ENCODE results near the gene EDN1.

The EDN1 gene

DNA sequence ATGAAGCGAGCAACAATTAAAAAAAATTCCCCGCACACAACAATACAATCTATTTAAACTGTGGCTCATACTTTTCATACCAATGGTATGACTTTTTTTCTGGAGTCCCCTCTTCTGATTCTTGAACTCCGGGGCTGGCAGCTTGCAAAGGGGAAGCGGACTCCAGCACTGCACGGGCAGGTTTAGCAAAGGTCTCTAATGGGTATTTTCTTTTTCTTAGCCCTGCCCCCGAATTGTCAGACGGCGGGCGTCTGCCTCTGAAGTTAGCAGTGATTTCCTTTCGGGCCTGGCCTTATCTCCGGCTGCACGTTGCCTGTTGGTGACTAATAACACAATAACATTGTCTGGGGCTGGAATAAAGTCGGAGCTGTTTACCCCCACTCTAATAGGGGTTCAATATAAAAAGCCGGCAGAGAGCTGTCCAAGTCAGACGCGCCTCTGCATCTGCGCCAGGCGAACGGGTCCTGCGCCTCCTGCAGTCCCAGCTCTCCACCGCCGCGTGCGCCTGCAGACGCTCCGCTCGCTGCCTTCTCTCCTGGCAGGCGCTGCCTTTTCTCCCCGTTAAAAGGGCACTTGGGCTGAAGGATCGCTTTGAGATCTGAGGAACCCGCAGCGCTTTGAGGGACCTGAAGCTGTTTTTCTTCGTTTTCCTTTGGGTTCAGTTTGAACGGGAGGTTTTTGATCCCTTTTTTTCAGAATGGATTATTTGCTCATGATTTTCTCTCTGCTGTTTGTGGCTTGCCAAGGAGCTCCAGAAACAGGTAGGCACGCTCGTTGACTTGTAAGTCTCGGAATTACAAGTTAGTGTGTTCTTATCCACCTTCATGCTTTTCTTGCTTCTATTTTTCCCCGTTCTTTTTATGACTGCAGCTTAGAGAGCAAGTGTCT is at the start of gene EDN1:
Gene EDN1 (plus strand): TSS at position 429 of the 888 bp plus-strand sequence. CDS start 269 bp downstream, at position 698.
- DNase-seq (ENCODE audit: low spot score): peak; percentile 59

DNA sequence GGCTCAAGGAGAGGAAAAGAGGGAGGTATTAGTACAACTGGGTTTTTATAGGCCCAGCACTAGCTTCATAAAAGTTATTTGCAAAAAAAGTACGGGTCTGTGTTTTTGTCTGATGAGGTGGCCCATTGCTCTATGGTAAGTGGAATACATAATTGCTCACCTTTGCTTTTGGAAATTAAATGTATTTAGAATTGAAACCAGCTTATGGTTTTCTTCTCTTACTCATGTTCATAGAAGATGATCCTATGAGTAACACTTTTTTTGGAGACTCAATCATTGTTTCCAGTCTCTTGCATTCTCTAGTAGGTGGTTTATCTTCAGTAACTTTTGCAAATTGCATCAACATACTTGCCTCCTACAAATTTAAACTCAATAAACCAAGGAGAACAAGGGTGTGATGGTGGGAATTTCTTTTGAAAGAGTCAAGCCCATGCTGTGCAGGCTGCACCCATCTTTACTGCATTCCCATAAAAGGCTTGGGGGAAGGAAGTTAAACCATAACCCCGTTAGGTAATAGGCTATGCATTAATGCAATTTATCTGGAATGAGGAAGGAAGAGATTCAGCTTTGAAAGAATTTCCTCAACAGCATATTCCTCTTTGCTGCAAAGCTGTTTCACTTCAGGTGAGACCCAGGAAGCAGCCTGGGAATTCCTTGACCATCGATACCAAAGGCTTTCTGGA is 48.5 kb upstream of the EDN1 start:
- no peak for DNase-seq (ENCODE audit: low spot score)

DNA sequence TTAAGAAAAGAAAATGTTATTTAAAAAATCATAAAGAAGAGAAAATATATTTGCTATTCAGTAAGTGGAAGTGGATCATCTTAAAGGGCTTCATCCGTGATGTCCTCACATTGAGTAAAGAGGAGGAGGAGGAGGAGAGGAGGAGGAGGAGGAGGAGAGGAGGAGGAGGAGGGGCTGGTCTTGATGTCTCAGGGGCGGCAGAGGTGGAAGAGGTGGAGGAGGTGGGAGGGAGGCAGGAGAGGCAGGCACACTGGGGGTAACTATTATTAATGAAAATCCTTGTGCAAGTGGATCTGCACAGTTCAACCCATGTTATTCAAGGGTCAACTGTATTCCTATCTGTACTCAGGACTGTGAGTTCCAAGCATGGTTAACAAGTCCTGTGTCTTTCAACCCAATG is 47.0 kb upstream of the EDN1 start:
- no peak for DNase-seq (ENCODE audit: low spot score)

DNA sequence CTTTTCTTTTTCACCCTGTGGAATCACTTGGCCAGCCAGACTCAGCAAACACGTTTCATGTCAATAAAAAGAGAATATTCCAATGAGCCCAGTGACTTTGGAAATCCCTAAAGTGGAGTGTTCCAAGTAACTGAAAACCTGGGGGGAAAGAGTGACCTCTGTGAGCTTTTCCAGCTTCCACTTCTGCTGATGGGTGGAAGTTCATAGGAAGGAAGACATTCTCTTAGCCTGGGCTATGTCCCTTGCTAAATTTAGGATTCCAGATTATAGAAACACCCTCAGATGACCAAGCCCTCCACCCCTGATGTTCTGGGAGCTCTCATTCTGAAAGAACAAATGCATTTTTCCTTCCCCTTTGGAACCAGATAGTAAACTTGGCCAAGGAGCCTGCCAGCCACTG is 44.8 kb upstream of the EDN1 start:
- no peak for DNase-seq (ENCODE audit: low spot score)

DNA sequence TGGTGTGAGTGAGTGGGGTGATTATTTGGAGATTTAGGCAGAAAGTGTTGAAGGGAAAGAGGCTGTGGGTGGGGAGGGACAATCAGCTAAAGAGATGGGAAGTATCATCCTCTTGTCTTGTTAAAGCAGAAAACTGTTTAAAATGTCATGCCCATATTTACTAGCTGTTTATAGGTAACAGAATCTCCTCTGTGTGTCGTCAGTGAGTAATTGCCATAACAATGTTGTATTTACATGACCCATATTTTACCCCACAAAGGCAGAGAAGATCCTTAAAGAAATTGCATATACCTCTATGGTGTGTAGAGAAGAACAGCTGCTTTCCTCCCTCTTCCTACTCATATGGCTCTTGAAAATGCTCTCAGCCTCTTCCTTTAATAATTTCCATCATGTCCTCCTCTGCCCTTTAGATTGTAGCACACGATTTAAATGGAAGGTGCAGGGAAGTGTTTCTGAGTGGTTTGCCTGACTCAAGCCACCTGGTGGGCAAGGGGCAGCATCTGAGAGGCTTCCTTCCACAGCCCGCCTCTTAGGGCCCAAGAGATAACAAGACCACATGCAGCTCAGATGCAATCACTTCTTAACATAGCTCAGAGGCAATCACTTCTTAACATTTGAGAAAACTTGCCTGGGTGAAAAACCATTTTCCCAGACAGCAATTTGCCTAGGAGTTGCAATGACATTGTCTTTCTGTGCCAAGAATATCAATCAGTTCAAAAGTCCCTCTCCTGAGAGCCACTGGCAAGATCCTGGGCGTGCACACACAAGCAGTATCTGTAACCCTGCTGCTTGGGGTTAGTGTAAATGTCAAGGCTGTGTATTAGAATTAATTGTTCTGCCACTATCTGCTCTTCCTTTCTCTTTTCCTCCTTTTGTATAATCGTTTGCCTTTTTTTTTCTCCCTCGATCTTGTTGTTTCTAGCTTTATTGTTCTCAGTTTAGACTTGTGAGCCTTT is 44.1 kb upstream of the EDN1 start:
- DNase-seq (ENCODE audit: low spot score): no peak

GRCh38 chr6:12246900-12247299 is 43.3 kb upstream of the EDN1 start:
- DNase-seq (ENCODE audit: low spot score): no peak

- DNase-seq (ENCODE audit: low spot score): no peak
These were observed 40.4 kb upstream of the EDN1 start for GRCh38 chr6:12249541-12250382.

- no peak for DNase-seq (ENCODE audit: low spot score)
These were observed 39.8 kb upstream of the EDN1 start for GRCh38 chr6:12250383-12250770.

GRCh38 chr6:12254210-12254609 is 36.0 kb upstream of the EDN1 start:
- DNase-seq (ENCODE audit: low spot score): no peak

GRCh38 chr6:12258191-12258590 is 32.0 kb upstream of the EDN1 start:
- no peak for DNase-seq (ENCODE audit: low spot score)

DNA sequence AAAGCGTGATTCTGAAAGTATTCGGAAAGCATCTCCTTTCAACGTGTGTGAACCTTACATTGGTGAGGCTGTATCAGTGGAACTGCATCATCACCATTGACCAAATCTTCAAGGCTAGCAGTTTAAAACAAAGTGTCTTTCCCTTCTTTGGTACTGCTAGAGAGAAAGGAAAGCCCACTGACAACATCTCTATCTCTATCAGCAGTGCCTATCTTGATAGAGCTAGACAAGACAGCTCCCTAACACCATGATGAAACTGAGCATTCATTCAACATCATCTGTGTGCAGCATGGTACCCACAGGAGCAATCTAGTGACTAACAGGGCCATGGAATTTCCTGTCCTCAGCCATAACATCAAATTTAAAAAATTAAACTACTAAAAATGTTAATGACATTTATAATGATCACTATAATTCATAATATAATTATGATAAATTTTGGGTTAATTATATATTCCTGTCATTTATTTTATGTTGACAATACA is 31.5 kb upstream of the EDN1 start:
- no peak for DNase-seq (ENCODE audit: low spot score)

- DNase-seq (ENCODE audit: low spot score): no peak
These were observed 29.6 kb upstream of the EDN1 start for GRCh38 chr6:12260458-12261093.

GRCh38 chr6:12261502-12261901 is 28.7 kb upstream of the EDN1 start:
- no peak for DNase-seq (ENCODE audit: low spot score)

DNA sequence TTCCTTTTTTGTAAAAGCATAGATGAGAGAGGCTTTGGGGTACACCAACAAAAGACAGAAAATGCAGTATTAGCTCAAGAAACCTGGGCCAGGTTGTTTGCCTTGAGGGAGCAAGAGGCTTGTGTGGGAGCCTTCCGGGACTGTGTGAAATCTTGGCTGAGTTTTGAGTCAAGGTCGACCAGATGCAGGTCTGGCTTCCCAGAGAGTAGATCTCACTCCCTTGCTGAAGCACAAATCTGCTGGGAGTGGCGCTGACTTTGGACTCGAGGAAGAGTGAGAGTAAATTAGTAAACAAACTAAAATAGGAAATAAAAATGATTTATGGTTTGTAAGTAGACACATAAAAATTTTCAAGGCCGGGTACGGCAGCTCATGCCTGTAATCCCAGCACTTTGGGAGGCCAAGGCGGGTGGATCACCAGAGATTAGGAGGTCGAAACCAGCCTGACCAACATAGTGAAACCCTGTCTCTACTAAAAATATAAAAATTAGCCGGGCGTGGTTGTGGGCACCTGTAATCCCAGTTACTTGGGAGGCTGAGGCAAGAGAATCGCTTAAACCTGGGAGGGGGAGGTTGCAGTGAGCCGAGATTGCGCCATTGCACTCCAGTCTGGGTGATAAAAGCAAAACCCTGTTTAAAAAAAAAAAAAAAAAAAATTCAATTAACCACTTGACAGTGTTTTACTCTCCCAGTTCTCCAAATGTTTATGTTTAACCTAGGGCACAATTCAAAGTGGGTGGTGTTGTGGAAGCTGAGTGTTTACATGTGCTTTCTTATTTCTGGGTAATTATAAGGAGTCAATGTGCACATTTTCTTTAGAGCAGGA is 27.7 kb upstream of the EDN1 start:
- no peak for DNase-seq (ENCODE audit: low spot score)

DNA sequence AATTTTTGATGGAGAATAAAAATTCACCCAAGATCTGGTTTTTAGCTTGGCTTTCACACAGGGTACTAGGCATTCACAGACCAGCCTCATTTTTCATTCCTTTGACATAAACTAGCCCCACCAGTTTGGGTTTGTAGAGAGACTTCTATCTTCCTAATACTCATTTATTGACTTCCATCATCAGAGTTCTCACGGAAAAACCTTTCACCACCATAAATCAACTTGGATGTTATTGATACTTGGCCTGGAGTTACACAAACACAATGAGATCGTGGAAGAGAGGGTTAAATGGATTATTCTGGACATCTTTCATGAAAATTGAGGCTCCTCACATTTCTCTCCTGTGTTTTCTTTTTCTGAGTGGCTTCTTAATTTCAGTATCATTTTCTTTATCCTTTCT is 26.8 kb upstream of the EDN1 start:
- no peak for DNase-seq (ENCODE audit: low spot score)

GRCh38 chr6:12264671-12265070 is 25.5 kb upstream of the EDN1 start:
- no peak for DNase-seq (ENCODE audit: low spot score)

- DNase-seq (ENCODE audit: low spot score): no peak
These were observed 24.9 kb upstream of the EDN1 start for GRCh38 chr6:12265296-12265695.

GRCh38 chr6:12265791-12266190 is 24.4 kb upstream of the EDN1 start:
- no peak for DNase-seq (ENCODE audit: low spot score)

- no peak for DNase-seq (ENCODE audit: low spot score)
These were observed 23.6 kb upstream of the EDN1 start for GRCh38 chr6:12266571-12266970.

DNA sequence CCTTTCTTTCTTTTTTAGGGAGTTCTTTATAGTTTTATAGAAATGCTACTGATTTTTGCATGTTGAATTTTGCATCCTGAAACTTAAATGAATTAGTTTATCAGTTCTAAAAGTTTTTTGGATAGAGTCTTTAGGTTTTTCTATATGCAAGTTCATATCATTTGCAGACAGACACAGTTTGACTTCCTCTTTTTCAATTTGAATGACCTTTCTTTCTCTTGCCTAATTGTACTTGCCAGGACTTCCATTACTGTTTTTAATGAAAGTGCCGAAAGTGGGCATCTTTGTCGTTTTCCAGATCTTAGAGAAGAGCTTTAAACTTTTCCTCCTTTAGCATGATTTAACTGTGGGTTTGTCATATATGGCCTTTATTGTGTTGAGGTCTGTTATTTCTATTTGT is 21.1 kb upstream of the EDN1 start:
- DNase-seq (ENCODE audit: low spot score): peak; percentile 5

Data from NAMALWA (cell line).